WERI-Rb-1 (cell line): ENCODE data around the gene HSPB6.
A peak's percentile ranks its signal among the peaks of the same experiment; 100 is the strongest.

Experiments
- DNase-seq: peaks from one replicate; pipeline ENCODE4 v3.0.0-alpha.2; 2020
- H3K27ac ChIP-seq: fragments of 250-450 bp; sonication (Bioruptor Pico); 2 replicates; pipeline ENCODE4 v1.5.1; 2020; ENCODE audit warnings: mild to moderate bottlenecking, moderate library complexity
- H3K27me3 ChIP-seq: fragments of 250-450 bp; sonication (Bioruptor Pico); 2 replicates; pipeline ENCODE4 v1.5.1; 2021; ENCODE audit warnings: mild to moderate bottlenecking, low read depth, moderate library complexity; ENCODE audit not compliant: insufficient read depth, severe bottlenecking
- H3K36me3 ChIP-seq: fragments of 250-450 bp; sonication (Bioruptor Pico); 2 replicates; pipeline ENCODE4 v1.5.1; 2020; ENCODE audit warnings: mild to moderate bottlenecking, moderate library complexity
- H3K4me3 ChIP-seq: 2 replicates; pipeline ENCODE4 v1.5.1; 2011; ENCODE audit warnings: low read depth, mild to moderate bottlenecking, control low read depth, low read length
- H3K9me3 ChIP-seq: fragments of 250-450 bp; sonication (Bioruptor Pico); 2 replicates; pipeline ENCODE4 v1.5.1; 2021; ENCODE audit warnings: mild to moderate bottlenecking, moderate library complexity; ENCODE audit not compliant: severe bottlenecking
- TF ChIP-seq, protein P1 (sequence below): IDR thresholded peaks from 2 replicates; pipeline ENCODE4 v1.5.1; 2011; ENCODE audit warnings: low read depth, mild to moderate bottlenecking, control low read depth, inconsistent platforms, low read length

HSPB6 gene

DNA sequence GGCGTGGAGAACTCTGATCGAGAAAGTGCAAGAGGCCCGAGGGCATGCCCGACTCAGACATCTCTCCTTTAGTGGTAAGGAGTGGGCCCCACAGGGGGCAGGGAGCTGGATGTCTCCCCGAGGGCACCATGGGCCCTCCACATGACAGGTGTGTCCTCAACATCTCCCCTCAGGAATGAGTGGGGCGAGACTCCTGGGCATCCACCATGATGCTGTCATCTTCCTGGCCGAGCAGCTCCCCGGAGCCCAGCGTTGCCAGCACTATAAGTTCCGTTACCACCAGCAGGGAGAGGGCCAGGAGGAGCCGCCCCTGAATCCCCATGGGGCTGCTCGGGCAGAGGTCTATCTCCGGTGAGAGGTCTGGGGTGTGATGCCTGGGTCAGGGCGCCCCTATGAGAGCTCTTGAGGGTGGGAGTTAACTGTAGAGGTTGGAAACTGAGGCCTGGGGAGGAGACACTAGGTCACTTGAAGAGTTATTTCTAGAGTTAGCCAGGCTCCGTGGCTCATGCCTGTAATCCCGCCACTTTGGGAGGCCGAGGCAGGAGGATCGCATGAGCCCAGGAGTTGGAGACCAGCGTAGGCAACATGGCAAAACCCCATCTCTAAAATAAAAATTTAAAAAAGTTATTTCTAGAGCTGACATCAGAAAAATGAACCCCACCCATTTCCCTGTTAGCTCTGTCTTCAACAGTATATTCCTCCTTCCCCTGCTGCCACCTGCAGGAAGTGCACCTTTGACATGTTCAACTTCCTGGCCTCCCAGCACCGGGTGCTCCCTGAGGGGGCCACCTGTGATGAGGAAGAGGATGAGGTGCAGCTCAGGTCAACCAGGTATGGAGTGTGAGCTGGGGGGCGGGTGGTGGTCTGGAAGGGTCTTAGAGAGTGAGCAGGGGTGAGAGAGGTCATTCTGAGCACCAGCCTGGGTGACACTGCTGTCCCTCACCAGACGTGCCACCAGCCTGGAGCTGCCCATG lies 19.6 kb downstream of the HSPB6 start:
- DNase-seq, result no peak
- Histone ChIP-seq H3K4me3 (no peak overlapping the region), H3K36me3 (peaks cover 63% of the 10 kb centered on the region)

DNA sequence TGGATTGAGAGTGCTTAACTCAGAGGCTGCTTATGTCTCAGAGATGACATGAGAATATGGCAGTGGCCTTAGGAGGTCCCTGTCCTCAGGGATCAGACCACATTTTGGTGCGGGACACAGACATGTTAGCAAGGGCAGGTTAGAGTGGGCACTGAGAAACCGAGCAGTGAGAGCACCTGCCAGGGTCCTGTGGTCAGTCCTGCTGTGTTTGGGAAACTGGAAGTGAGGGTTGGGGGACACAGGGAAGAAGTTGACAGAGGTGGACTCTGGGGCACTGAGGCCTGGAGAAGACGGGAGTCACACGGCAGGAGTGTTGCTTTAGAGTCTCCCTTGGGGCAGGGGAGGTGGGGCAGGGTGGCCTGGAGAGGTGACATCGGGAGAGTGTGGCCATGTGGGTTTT lies 21.9 kb downstream of the HSPB6 start:
- peak overlapping the region; percentile 51 for H3K27ac ChIP-seq
- peaks cover 85% of the 10 kb centered on the region for H3K36me3 ChIP-seq
- no peaks in the 10 kb centered on the region for H3K27me3 ChIP-seq
- TF ChIP-seq, protein P1, sequence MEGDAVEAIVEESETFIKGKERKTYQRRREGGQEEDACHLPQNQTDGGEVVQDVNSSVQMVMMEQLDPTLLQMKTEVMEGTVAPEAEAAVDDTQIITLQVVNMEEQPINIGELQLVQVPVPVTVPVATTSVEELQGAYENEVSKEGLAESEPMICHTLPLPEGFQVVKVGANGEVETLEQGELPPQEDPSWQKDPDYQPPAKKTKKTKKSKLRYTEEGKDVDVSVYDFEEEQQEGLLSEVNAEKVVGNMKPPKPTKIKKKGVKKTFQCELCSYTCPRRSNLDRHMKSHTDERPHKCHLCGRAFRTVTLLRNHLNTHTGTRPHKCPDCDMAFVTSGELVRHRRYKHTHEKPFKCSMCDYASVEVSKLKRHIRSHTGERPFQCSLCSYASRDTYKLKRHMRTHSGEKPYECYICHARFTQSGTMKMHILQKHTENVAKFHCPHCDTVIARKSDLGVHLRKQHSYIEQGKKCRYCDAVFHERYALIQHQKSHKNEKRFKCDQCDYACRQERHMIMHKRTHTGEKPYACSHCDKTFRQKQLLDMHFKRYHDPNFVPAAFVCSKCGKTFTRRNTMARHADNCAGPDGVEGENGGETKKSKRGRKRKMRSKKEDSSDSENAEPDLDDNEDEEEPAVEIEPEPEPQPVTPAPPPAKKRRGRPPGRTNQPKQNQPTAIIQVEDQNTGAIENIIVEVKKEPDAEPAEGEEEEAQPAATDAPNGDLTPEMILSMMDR, result no peak
- no peak for DNase-seq
- H3K4me3 ChIP-seq, result no peak overlapping the region
- no peaks in the 10 kb centered on the region for H3K9me3 ChIP-seq

More for the DNA sequence above, 19.6 kb downstream of the HSPB6 start:
- Histone ChIP-seq H3K9me3 (no peaks in the 10 kb centered on the region), H3K27me3 (no peaks in the 10 kb centered on the region), H3K27ac (no peak overlapping the region)
- TF ChIP-seq, protein P1, result no peak

- Histone ChIP-seq H3K36me3 (peaks cover 89% of the 10 kb centered on the region), H3K4me3 (no peak overlapping the region), H3K27me3 (no peaks in the 10 kb centered on the region)
These were observed 22.6 kb downstream of the HSPB6 start for GRCh38 chr19:35734273-35734672.

GRCh38 chr19:35733180-35734125 lies 23.4 kb downstream of the HSPB6 start:
- Histone ChIP-seq H3K4me3 (no peak overlapping the region), H3K27ac (no peak overlapping the region), H3K27me3 (no peaks in the 10 kb centered on the region), H3K36me3 (peaks cover 89% of the 10 kb centered on the region), H3K9me3 (no peaks in the 10 kb centered on the region)
- no peak for DNase-seq
- TF ChIP-seq, protein P1, result no peak

More at GRCh38 chr19:35734273-35734672, 22.6 kb downstream of the HSPB6 start:
- Histone ChIP-seq H3K27ac (no peak overlapping the region), H3K9me3 (no peaks in the 10 kb centered on the region)
- TF ChIP-seq, protein P1, result no peak
- DNase-seq, result no peak

DNA sequence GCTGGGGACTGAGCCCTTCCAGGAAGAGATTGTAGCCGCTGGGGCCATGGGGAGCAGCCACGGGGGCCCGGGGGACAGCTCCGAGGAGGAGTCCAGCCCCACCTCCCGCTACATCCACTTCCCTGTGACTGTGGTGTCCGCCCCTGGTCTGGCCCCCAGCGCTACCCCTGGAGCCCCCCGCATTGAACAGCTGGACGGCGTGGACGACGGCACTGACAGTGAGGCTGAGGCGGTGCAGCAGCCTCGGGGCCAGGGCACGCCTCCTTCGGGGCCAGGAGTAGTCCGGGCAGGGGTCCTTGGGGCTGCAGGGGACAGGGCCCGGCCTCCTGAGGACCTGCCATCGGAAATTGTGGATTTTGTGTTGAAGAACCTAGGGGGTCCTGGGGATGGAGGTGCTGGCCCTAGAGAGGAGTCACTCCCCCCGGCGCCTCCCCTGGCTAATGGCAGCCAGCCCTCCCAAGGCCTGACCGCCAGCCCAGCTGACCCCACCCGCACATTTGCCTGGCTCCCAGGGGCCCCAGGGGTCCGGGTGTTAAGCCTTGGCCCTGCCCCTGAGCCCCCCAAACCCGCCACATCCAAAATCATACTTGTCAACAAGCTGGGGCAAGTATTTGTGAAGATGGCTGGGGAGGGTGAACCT lies 24.2 kb downstream of the HSPB6 start:
- Histone ChIP-seq H3K4me3 (no peak overlapping the region), H3K27ac (no peak overlapping the region), H3K27me3 (no peaks in the 10 kb centered on the region), H3K9me3 (no peaks in the 10 kb centered on the region), H3K36me3 (peaks cover 89% of the 10 kb centered on the region)
- TF ChIP-seq, protein P1, result no peak
- no peak for DNase-seq
